Measurements from ENCODE around the gene RALA. TPM values are rescaled to one million over a fixed set of nuclear protein-coding genes. Genes with fewer than 3 reads are reported as not detected.
"Not testable (repeated sequence)": the region's sequence is repeated elsewhere in the genome, so short reads cannot be mapped to it uniquely, and the experiment has no call there.

RALA gene
- total and polyA plus RNA-seq, 2 experiments from 2014 or later = 43.5 to 231 TPM

GRCh38 chr7:39668280-39668679, 44.9 kb downstream of the RALA start:
- not testable (repeated sequence) for H3K27me3 Mint-ChIP-seq (ENCODE audit: insufficient read depth, low read depth, poor library complexity); H3K27ac ChIP-seq (ENCODE audit: low read depth); H3K36me3 ChIP-seq (ENCODE audit: insufficient read depth); DNase-seq (ENCODE audit: low spot score); H3K9me2 ChIP-seq (ENCODE audit: insufficient read depth); H3K4me2 ChIP-seq; H2AFZ ChIP-seq; H3K4me3 ChIP-seq; ATAC-seq; H3K27ac Mint-ChIP-seq; H3F3A ChIP-seq (replicated peaks; ENCODE audit: low read depth); H3K4me3 Mint-ChIP-seq; H4K20me1 ChIP-seq (replicated peaks; ENCODE audit: insufficient read depth); H3K9me3 Mint-ChIP-seq; H3K27me3 ChIP-seq (ENCODE audit: insufficient read depth); H3K36me3 Mint-ChIP-seq (ENCODE audit: low read depth)
- peaks cover 36% of the 10 kb centered on the region for H3K4me1 Mint-ChIP-seq
- Histone ChIP-seq H3K4me1 (ENCODE audit: insufficient read depth) (peaks cover 35% of the 10 kb centered on the region), H3K79me2 (replicated peaks; ENCODE audit: insufficient read depth) (peaks cover 68% of the 10 kb centered on the region)

GRCh38 chr7:39670052-39670451, 46.7 kb downstream of the RALA start:
- H3K4me1 ChIP-seq (ENCODE audit: insufficient read depth) = peaks cover 27% of the 10 kb centered on the region
- DNase-seq (ENCODE audit: low spot score) (no peak), ATAC-seq (no peak)
- H3K4me3 Mint-ChIP-seq = no peak overlapping the region
- peaks cover 2% of the 10 kb centered on the region for H3K27me3 Mint-ChIP-seq (ENCODE audit: insufficient read depth, low read depth, poor library complexity)
- H3K9me3 Mint-ChIP-seq = no peaks in the 10 kb centered on the region
- no peak overlapping the region for H3K4me3 ChIP-seq
- H3K36me3 Mint-ChIP-seq (ENCODE audit: low read depth) = peaks cover under 1% of the 10 kb centered on the region; the same call in 2 of the 3 replicates
- no peak overlapping the region for H3K27ac ChIP-seq (ENCODE audit: low read depth)
- peaks cover 69% of the 10 kb centered on the region for H3K79me2 ChIP-seq (replicated peaks; ENCODE audit: insufficient read depth)
- no peak overlapping the region for H2AFZ ChIP-seq
- no peak overlapping the region for H3K4me2 ChIP-seq
- H3K9me2 ChIP-seq (ENCODE audit: insufficient read depth) = no peaks in the 10 kb centered on the region
- H3K4me1 Mint-ChIP-seq = peaks cover 25% of the 10 kb centered on the region
- no peaks in the 10 kb centered on the region for H3F3A ChIP-seq (replicated peaks; ENCODE audit: low read depth)
- H3K27me3 ChIP-seq (ENCODE audit: insufficient read depth) = no peaks in the 10 kb centered on the region
- no peaks in the 10 kb centered on the region for H3K36me3 ChIP-seq (ENCODE audit: insufficient read depth)
- H3K27ac Mint-ChIP-seq = no peak overlapping the region
- peaks cover 8% of the 10 kb centered on the region; the same call in 1 of the 2 replicates for H4K20me1 ChIP-seq (replicated peaks; ENCODE audit: insufficient read depth)
- TF ChIP-seq CTCF (conservative IDR thresholded peaks at IDR 0.05; ENCODE audit: low read depth in 2 of 2) = no peak
- TF ChIP-seq, protein P1, sequence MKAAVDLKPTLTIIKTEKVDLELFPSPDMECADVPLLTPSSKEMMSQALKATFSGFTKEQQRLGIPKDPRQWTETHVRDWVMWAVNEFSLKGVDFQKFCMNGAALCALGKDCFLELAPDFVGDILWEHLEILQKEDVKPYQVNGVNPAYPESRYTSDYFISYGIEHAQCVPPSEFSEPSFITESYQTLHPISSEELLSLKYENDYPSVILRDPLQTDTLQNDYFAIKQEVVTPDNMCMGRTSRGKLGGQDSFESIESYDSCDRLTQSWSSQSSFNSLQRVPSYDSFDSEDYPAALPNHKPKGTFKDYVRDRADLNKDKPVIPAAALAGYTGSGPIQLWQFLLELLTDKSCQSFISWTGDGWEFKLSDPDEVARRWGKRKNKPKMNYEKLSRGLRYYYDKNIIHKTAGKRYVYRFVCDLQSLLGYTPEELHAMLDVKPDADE (IDR thresholded peaks at IDR 0.05) = no peak
- TF ChIP-seq ZNF114 (CRISPR knock-in tag; IDR thresholded peaks at IDR 0.05) = no peak
- TF ChIP-seq ZNF331 (CRISPR knock-in tag; IDR thresholded peaks at IDR 0.05; ENCODE audit: low read depth) = no peak
- TF ChIP-seq EZH2 (IDR thresholded peaks at IDR 0.05; ENCODE audit: low read depth, unreplicated experiment) = no peak
- no peak for TF ChIP-seq POLR2AphosphoS5 (IDR thresholded peaks at IDR 0.05; ENCODE audit: low read depth)
- no peak for TF ChIP-seq STAT1 (IDR thresholded peaks at IDR 0.05; ENCODE audit: unreplicated experiment)
- no peak for TF ChIP-seq JUNB (IDR thresholded peaks at IDR 0.05; ENCODE audit: unreplicated experiment)
- TF ChIP-seq CREB1 (CRISPR knock-in tag; IDR thresholded peaks at IDR 0.05; ENCODE audit: low read depth) = no peak
- TF ChIP-seq, protein P2, sequence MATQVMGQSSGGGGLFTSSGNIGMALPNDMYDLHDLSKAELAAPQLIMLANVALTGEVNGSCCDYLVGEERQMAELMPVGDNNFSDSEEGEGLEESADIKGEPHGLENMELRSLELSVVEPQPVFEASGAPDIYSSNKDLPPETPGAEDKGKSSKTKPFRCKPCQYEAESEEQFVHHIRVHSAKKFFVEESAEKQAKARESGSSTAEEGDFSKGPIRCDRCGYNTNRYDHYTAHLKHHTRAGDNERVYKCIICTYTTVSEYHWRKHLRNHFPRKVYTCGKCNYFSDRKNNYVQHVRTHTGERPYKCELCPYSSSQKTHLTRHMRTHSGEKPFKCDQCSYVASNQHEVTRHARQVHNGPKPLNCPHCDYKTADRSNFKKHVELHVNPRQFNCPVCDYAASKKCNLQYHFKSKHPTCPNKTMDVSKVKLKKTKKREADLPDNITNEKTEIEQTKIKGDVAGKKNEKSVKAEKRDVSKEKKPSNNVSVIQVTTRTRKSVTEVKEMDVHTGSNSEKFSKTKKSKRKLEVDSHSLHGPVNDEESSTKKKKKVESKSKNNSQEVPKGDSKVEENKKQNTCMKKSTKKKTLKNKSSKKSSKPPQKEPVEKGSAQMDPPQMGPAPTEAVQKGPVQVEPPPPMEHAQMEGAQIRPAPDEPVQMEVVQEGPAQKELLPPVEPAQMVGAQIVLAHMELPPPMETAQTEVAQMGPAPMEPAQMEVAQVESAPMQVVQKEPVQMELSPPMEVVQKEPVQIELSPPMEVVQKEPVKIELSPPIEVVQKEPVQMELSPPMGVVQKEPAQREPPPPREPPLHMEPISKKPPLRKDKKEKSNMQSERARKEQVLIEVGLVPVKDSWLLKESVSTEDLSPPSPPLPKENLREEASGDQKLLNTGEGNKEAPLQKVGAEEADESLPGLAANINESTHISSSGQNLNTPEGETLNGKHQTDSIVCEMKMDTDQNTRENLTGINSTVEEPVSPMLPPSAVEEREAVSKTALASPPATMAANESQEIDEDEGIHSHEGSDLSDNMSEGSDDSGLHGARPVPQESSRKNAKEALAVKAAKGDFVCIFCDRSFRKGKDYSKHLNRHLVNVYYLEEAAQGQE (IDR thresholded peaks at IDR 0.05; ENCODE audit: unreplicated experiment) = no peak
- no peak for TF ChIP-seq EZH2phosphoT487 (IDR thresholded peaks at IDR 0.05; ENCODE audit: unreplicated experiment)
- TF ChIP-seq NANOG (IDR thresholded peaks at IDR 0.05; ENCODE audit: borderline replicate concordance) = no peak

Data from GM23338 (cell line).